Caco-2 (cell line): Measurements from ENCODE around the gene DQX1. TPM values are rescaled to one million over a fixed set of nuclear protein-coding genes. Genes with fewer than 3 reads are reported as not detected.
A peak's percentile ranks its signal among the peaks of the same experiment; 100 is the strongest.

Experiments used
- BruUV-seq: library from RNA; stranded (reverse); fragments of 400-500 nt; replicated peaks from 2 replicates; lab custom pipeline; 2021; lab: Mats Ljungman, UMichigan
- CTCF ChIA-PET: fragments of 300-600 bp; sonication (Branson Sonifier 250); formaldehyde crosslinking; loops from one replicate; lab custom pipeline; 2022; ENCODE audit warnings: antibody characterized with exemption; lab: Charles Lee
- POLR2A ChIA-PET: fragments of 300-600 bp; sonication (Branson Sonifier 250); formaldehyde crosslinking; loops from one replicate; lab custom pipeline; 2022; ENCODE audit warnings: antibody characterized with exemption; lab: Charles Lee
- DNase-seq, 2 experiments: peaks; one replicate each; pipeline versions ENCODE4 v3.0.0 to v3.0.0-alpha.2; 2020 to 2022
- H3K27me3 ChIP-seq: replicated peaks from 2 replicates; pipeline ENCODE4 v1.6.0; 2011; ENCODE audit warnings: low read length; ENCODE audit not compliant: control insufficient read depth, insufficient read depth
- H3K36me3 ChIP-seq: 2 replicates; pipeline ENCODE4 v1.5.1; 2011; ENCODE audit warnings: low read length; ENCODE audit not compliant: control insufficient read depth, insufficient read depth
- H3K4me1 ChIP-seq: fragments of 250-450 bp; sonication (Bioruptor Pico); 2 replicates; pipeline ENCODE4 v1.5.1; 2020; ENCODE audit warnings: mild to moderate bottlenecking
- H3K4me3 ChIP-seq: 2 replicates; pipeline ENCODE4 v1.5.1; 2011; ENCODE audit warnings: low read depth, mild to moderate bottlenecking, control low read depth, low read length
- H3K9me3 ChIP-seq: fragments of 250-450 bp; sonication (Bioruptor Pico); 2 replicates; pipeline ENCODE4 v1.5.1; 2020; ENCODE audit warnings: mild to moderate bottlenecking, moderate library complexity
- H3K27ac Mint-ChIP-seq: one replicate; pipeline ENCODE4 v1.8.0; 2022; ENCODE audit warnings: mixed read lengths; ENCODE audit not compliant: unreplicated experiment
- H3K27me3 Mint-ChIP-seq: one replicate; pipeline ENCODE4 v1.8.0; 2022; ENCODE audit warnings: mixed read lengths; ENCODE audit not compliant: insufficient read depth, unreplicated experiment
- H3K36me3 Mint-ChIP-seq: one replicate; pipeline ENCODE4 v1.8.0; 2022; ENCODE audit warnings: mild to moderate bottlenecking, mixed read lengths; ENCODE audit not compliant: insufficient read depth, unreplicated experiment
- H3K4me1 Mint-ChIP-seq: one replicate; pipeline ENCODE4 v1.8.0; 2022; ENCODE audit warnings: low read depth, mixed read lengths; ENCODE audit not compliant: unreplicated experiment
- H3K4me3 Mint-ChIP-seq: one replicate; pipeline ENCODE4 v1.8.0; 2022; ENCODE audit warnings: mild to moderate bottlenecking, moderate library complexity, mixed read lengths; ENCODE audit not compliant: unreplicated experiment
- H3K9me3 Mint-ChIP-seq: one replicate; pipeline ENCODE4 v1.8.0; 2022; ENCODE audit warnings: mixed read lengths; ENCODE audit not compliant: unreplicated experiment
- intact Hi-C: fragments of 100-400 bp; cut with micrococcal nuclease; formaldehyde crosslinking; loops from one replicate; pipeline ENCODE4 v1.10.0; 2022; ENCODE audit not compliant: unreplicated experiment
- total RNA-seq: library from RNA; stranded (reverse); gene quantifications from 2 replicates; pipeline ENCODE4 v1.2.3, GENCODE V29; 2022
- TF ChIP-seq, protein P1 (sequence below), 2 experiments: fragments of 200-600 bp in 1 of 2; IDR thresholded peaks; 1 replicate in 1 of 2; 2 replicates in 1 of 2; pipeline versions ENCODE4 v1.5.1 to v1.8.0; 2011 to 2022; ENCODE audit warnings: antibody characterized with exemption in 1 of 2, control low read depth in 1 of 2, inconsistent platforms in 1 of 2, low read depth in 1 of 2, low read length in 1 of 2, mild to moderate bottlenecking in 1 of 2, moderate library complexity in 1 of 2; ENCODE audit not compliant: insufficient read depth in 1 of 2, severe bottlenecking in 1 of 2, unreplicated experiment in 1 of 2

The DQX1 gene
- total RNA-seq, 1 experiment from 2014 or later, result 0.50 TPM

DNA sequence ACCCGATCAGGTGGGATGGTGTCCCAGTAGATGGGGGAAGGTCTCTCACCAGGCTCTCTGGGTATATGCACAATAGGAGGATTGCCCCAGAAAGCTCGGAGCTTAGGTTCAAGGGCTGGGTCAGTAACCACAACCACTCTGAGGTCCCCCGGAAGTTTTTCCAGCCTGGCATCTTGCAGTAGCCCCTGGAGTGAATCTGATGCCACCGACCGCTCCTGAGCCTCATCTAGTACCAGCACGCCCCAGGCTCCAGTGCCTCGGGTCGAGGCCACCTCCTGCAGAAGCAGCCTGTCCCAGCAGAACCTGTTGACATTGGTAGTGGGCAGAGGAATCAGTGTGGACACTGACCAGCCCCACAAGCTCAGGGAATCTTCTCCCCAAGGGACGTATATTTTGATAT, 2.0 kb downstream of the DQX1 start:
- Mint-ChIP-seq H3K4me1 (peaks cover 7% of the 10 kb centered on the region), H3K27me3 (peaks cover 5% of the 10 kb centered on the region), H3K9me3 (no peaks in the 10 kb centered on the region), H3K4me3 (no peak overlapping the region), H3K36me3 (peaks cover 30% of the 10 kb centered on the region), H3K27ac (no peak overlapping the region)
- Histone ChIP-seq H3K36me3 (peaks cover 9% of the 10 kb centered on the region), H3K9me3 (no peaks in the 10 kb centered on the region), H3K27me3 (no peaks in the 10 kb centered on the region), H3K4me3 (no peak overlapping the region), H3K4me1 (peaks cover 6% of the 10 kb centered on the region)
- ChIA-PET POLR2A (no interaction called here), CTCF (no interaction called here)
- peak in 1 of 2 experiments; percentile 30 for DNase-seq
- TF ChIP-seq, protein P1, sequence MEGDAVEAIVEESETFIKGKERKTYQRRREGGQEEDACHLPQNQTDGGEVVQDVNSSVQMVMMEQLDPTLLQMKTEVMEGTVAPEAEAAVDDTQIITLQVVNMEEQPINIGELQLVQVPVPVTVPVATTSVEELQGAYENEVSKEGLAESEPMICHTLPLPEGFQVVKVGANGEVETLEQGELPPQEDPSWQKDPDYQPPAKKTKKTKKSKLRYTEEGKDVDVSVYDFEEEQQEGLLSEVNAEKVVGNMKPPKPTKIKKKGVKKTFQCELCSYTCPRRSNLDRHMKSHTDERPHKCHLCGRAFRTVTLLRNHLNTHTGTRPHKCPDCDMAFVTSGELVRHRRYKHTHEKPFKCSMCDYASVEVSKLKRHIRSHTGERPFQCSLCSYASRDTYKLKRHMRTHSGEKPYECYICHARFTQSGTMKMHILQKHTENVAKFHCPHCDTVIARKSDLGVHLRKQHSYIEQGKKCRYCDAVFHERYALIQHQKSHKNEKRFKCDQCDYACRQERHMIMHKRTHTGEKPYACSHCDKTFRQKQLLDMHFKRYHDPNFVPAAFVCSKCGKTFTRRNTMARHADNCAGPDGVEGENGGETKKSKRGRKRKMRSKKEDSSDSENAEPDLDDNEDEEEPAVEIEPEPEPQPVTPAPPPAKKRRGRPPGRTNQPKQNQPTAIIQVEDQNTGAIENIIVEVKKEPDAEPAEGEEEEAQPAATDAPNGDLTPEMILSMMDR (IDR thresholded peaks at IDR 0.05; ENCODE audit: insufficient read depth in 1 of 2, low read depth in 1 of 2, low read length in 1 of 2, severe bottlenecking in 1 of 2, unreplicated experiment in 1 of 2), result no peak
- intact Hi-C loops, result no loop called here
- BruUV-seq, result no TSS peak

DNA sequence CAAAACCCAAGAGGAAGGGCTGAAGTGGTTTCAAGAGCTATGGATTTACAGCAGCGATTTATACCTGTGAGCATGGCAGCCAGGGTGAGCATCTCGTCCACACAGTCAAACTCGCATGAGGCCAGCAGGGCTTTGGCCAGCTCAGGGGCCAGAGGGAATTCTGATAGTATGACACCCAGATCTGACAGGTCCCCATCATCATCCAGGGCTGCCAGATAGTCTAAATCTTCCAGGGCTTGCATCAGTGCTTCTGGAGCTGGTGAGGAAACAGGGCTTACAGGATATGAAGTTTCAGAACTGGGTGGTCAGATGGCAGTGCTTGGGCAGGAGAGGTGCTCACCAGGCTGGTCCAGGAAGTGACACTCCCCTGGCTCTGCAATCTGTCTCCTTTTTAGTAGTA, 3.5 kb downstream of the DQX1 start:
- H3K27me3 Mint-ChIP-seq, result peaks cover 7% of the 10 kb centered on the region
- Histone ChIP-seq H3K4me3 (no peak overlapping the region), H3K27me3 (no peaks in the 10 kb centered on the region), H3K9me3 (no peaks in the 10 kb centered on the region), H3K4me1 (no peaks in the 10 kb centered on the region), H3K36me3 (peaks cover 9% of the 10 kb centered on the region)
- TF ChIP-seq, protein P1 (IDR thresholded peaks at IDR 0.05; ENCODE audit: insufficient read depth in 1 of 2, low read depth in 1 of 2, low read length in 1 of 2, severe bottlenecking in 1 of 2, unreplicated experiment in 1 of 2), result no peak
- H3K36me3 Mint-ChIP-seq, result peaks cover 16% of the 10 kb centered on the region
- no peak overlapping the region for H3K4me3 Mint-ChIP-seq
- H3K27ac Mint-ChIP-seq, result no peak overlapping the region
- no peaks in the 10 kb centered on the region for H3K4me1 Mint-ChIP-seq
- ChIA-PET POLR2A (interaction anchor here (0.5 kb wide), 1 partner anchor 12 kb away, joined by 3 read pairs; no protein-coding TSS in a partner anchor), CTCF (no interaction called here)
- no peak for DNase-seq
- H3K9me3 Mint-ChIP-seq, result no peaks in the 10 kb centered on the region
- no TSS peak for BruUV-seq
- intact Hi-C loops, result no loop called here

DNA sequence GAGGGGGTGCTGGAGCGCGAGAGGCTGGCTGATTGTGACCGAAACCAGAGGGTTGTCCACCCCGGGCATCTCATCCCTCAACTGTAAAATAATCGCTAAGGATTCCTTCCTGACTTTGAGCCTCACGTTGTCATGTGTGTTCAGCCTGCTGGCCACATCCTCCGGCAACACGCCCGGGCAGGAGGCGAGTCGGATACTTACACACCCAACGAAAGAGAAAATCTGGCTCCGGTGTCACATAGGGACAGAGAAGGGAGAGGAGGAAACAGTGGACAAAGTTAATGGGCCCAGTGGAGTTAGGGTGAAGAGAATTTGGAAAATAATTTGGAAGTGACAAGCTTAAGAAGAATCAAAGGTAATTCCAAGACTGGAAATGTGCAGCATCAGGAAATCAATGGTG, 9.4 kb downstream of the DQX1 start:
- peak overlapping the region; percentile 60 for H3K4me3 ChIP-seq
- no peaks in the 10 kb centered on the region for H3K27me3 ChIP-seq
- H3K4me3 Mint-ChIP-seq, result peak overlapping the region; percentile 72
- no peaks in the 10 kb centered on the region for H3K4me1 Mint-ChIP-seq
- no peaks in the 10 kb centered on the region for H3K9me3 ChIP-seq
- H3K36me3 Mint-ChIP-seq, result no peaks in the 10 kb centered on the region
- intact Hi-C loops, result loop anchor here (1.0 kb wide), 1 partner anchor 13 kb away; the partner anchor contains the start of genes AUP1 and HTRA2
- ChIA-PET CTCF (interaction anchor here (0.9 to 1.0 kb wide), 2 partner anchors 13 to 34 kb away, joined by 3 read pairs; partner anchors contain the start of genes CCDC142 and TTC31), POLR2A (interaction anchor here (0.8 to 1.1 kb wide), 2 partner anchors 13 to 21 kb away, joined by 3 to 5 read pairs; partner anchors contain the start of gene HTRA2)
- no peak for DNase-seq
- no peaks in the 10 kb centered on the region for H3K9me3 Mint-ChIP-seq
- TSS peak; percentile 41 for BruUV-seq
- H3K27me3 Mint-ChIP-seq, result peaks cover 8% of the 10 kb centered on the region
- H3K27ac Mint-ChIP-seq, result peak overlapping the region; percentile 2
- TF ChIP-seq, protein P1 (IDR thresholded peaks at IDR 0.05; ENCODE audit: insufficient read depth in 1 of 2, low read depth in 1 of 2, low read length in 1 of 2, severe bottlenecking in 1 of 2, unreplicated experiment in 1 of 2), result no peak
- no peaks in the 10 kb centered on the region for H3K36me3 ChIP-seq
- H3K4me1 ChIP-seq, result no peaks in the 10 kb centered on the region
